Thoracic aorta (tissue), 2 donors: Measurements from ENCODE around the gene CST9L. TPM values are rescaled to one million over a fixed set of nuclear protein-coding genes. Genes with fewer than 3 reads are reported as not detected.

Source experiments
- ATAC-seq: fragments of 150-250 bp; one replicate; pipeline ENCODE4 v1.8.0; 2017; ENCODE audit warnings: low read depth; ENCODE audit not compliant: insufficient number of reproducible peaks, low FRiP score
- DNase-seq: peaks from one replicate; pipeline ENCODE4 v3.0.0-alpha.2; 2020; ENCODE audit warnings: low spot score
- H3K27ac ChIP-seq, 2 donors: fragments of 200-600 bp; sonication (generic); 1 replicate in 1 of 2; 2 replicates in 1 of 2; pipeline ENCODE4 v1.5.1; 2016; ENCODE audit warnings: mild to moderate bottlenecking in 2 of 2, moderate library complexity in 2 of 2
- H3K27me3 ChIP-seq: fragments of 200-600 bp; sonication (generic); replicated peaks from 2 replicates; pipeline ENCODE4 v1.6.0; 2016; ENCODE audit warnings: mild to moderate bottlenecking; ENCODE audit not compliant: insufficient read depth
- H3K36me3 ChIP-seq: fragments of 200-600 bp; sonication (generic); one replicate; pipeline ENCODE4 v1.5.1; 2016
- H3K4me1 ChIP-seq, 2 donors: fragments of 200-600 bp; sonication (generic); 1 replicate in 1 of 2; 2 replicates in 1 of 2; pipeline versions ENCODE4 v1.5.1 to v1.6.0; 2016; ENCODE audit warnings: low read depth in 2 of 2, mild to moderate bottlenecking in 1 of 2; ENCODE audit not compliant: control insufficient read depth in 1 of 2
- H3K4me3 ChIP-seq: fragments of 200-600 bp; sonication (generic); 2 replicates; pipeline ENCODE4 v1.5.1; 2016; ENCODE audit warnings: mild to moderate bottlenecking
- H3K9me3 ChIP-seq: fragments of 200-600 bp; sonication (generic); 2 replicates; pipeline ENCODE4 v1.5.1; 2016
- CTCF ChIP-seq: fragments of 200-600 bp; sonication (generic); IDR thresholded peaks from one replicate; pipeline ENCODE4 v1.5.1; 2019; ENCODE audit warnings: antibody characterized with exemption
- total RNA-seq, 2 donors: library from RNA; depleted of rRNA; stranded (reverse); fragments of >200 nt; gene quantifications; one replicate each; pipeline versions ENCODE4 v1.1.0 to v1.2.3, GENCODE V29; 2016

Gene CST9L
- not detected for total RNA-seq

GRCh38 chr20:23568320-23568970 lies at the start of gene CST9L:
Gene CST9L, minus strand, starts transcription at chr20:23568484. Its CDS starts 34 bp downstream, at chr20:23568450.
- DNase-seq = no peak
- H3K9me3 ChIP-seq = no peaks in the 10 kb centered on the region
- no peak within 1 kb of the TSS for H3K4me3 ChIP-seq
- ATAC-seq = no peak
- no peaks in the 10 kb centered on the region for H3K4me1 ChIP-seq
- TF ChIP-seq CTCF = no peak
- no peak within 1 kb of the TSS for H3K27ac ChIP-seq
- no peaks in the 10 kb centered on the region for H3K27me3 ChIP-seq
- H3K36me3 ChIP-seq = no peaks in the 10 kb centered on the region

GRCh38 chr20:23614163-23614562 lies 45.9 kb upstream of the CST9L start:
- H3K36me3 ChIP-seq = no peaks in the 10 kb centered on the region
- H3K27me3 ChIP-seq = no peaks in the 10 kb centered on the region
- H3K4me1 ChIP-seq = peaks cover 12 to 21% of the 10 kb centered on the region in 2 donors
- H3K4me3 ChIP-seq = no peak overlapping the region
- H3K9me3 ChIP-seq = no peaks in the 10 kb centered on the region
- TF ChIP-seq CTCF = no peak
- H3K27ac ChIP-seq = peak overlapping the region; percentile 19 to 24
- DNase-seq (no peak), ATAC-seq (no peak)

DNA sequence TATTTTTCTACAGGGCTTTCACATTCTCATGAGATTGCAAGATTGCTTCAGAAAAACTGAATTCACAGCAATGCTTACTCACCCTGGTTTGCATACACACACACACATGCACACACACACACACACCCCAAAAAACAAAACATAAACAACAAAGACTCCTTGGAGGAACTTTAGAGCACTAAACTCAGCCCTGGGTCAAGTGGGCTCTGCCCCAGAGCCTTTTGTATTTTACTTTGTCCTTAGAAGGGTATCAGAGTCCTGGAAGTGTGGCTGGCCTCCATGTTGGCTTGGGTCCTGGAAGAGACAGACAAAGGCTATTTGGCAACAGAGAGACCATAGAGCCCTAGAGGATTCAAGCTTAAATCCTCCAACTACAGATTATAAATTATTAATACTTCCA lies 45.4 kb upstream of the CST9L start:
- H3K27ac ChIP-seq = peak overlapping the region; percentile 19 to 24
- no peak overlapping the region for H3K4me3 ChIP-seq
- ATAC-seq = no peak
- peaks cover 12 to 21% of the 10 kb centered on the region in 2 donors for H3K4me1 ChIP-seq
- H3K9me3 ChIP-seq = no peaks in the 10 kb centered on the region
- no peaks in the 10 kb centered on the region for H3K36me3 ChIP-seq
- H3K27me3 ChIP-seq = no peaks in the 10 kb centered on the region
- TF ChIP-seq CTCF = no peak
- DNase-seq = no peak

GRCh38 chr20:23612396-23612795 lies 44.1 kb upstream of the CST9L start:
- Histone ChIP-seq H3K9me3 (no peaks in the 10 kb centered on the region), H3K4me1 (peaks cover 12 to 21% of the 10 kb centered on the region in 2 donors), H3K27ac (peak overlapping the region; percentile 5 to 49), H3K36me3 (no peaks in the 10 kb centered on the region), H3K4me3 (no peak overlapping the region), H3K27me3 (no peaks in the 10 kb centered on the region)
- ATAC-seq (no peak), DNase-seq (no peak)
- TF ChIP-seq CTCF = no peak

DNA sequence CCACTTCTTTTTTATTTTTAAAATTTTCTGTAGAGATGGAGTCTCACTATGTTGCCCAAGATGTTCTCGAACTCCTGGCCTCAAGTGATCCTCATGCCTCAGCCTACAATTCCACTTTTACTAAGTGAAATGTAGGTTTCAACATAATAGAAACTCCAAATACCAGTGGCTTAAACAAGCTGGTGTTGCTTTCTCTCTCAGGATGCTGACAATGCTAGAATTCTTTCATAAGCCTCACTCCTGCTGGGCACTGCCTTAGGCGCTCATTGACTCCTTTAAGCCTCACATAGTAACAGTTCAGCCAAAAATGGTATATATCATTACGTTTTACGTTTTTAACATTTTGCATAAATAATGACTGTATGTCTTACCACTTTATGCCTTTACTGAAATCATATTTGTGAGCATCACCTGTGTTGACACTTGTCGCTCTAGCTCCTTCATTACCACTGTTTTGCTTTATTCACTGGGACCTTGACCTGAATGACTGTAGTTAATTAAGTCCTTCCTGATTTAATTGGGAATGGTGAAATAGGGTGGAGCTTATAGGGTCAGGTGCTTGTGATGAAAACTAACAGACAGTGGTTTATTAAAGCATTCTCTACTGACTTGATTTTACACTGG lies 41.3 kb upstream of the CST9L start:
- Histone ChIP-seq H3K27me3 (no peaks in the 10 kb centered on the region), H3K9me3 (no peaks in the 10 kb centered on the region), H3K4me3 (no peak overlapping the region), H3K4me1 (peaks cover 12 to 32% of the 10 kb centered on the region in 2 donors), H3K27ac (no peak overlapping the region), H3K36me3 (no peaks in the 10 kb centered on the region)
- ATAC-seq (no peak), DNase-seq (no peak)
- TF ChIP-seq CTCF = no peak
